Activated CD4-positive, alpha-beta T cell treated with anti-CD3 and anti-CD28 coated beads for 1 hour (primary cell): ENCODE results near the gene SMAD7.

Source experiments
- DNase-seq: peaks from one replicate; pipeline ENCODE4 v3.0.0-alpha.2; 2020

SMAD7 gene

GRCh38 chr18:48986851-48987761 lies 36.3 kb upstream of the SMAD7 start:
- DNase-seq: no peak

GRCh38 chr18:48985161-48985560 lies 34.4 kb upstream of the SMAD7 start:
- DNase-seq: no peak

DNA sequence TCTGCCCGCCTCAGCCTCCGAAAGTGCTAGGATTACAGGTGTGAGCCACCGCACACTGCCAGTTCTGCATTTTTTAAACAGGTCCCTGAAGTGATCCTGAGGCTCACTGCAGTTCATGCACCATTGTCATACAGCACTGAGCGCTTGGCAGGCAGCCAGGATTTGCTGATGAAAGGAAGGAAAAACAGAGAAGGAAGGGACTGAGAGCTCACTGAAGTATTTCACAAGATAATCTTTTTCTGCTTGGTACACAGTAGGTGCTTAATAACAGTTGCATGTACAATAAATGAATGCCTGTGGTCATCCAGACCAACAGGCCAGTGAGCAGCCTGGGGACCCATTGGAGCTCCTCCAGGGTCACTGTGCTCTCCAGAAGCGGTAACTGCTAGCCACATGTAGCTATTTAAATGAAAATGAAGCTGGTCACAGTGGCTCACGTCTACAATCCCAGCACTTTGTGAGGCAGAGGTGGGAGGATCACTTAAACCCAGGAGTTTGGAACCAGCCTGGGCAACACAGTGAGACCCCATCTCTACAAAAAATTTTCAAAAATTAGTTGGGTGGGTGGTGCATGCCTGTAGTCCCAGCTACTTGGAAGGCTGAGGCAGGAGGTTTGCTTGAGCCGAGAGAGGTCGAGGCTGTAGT lies 33.1 kb upstream of the SMAD7 start:
- DNase-seq: no peak

DNA sequence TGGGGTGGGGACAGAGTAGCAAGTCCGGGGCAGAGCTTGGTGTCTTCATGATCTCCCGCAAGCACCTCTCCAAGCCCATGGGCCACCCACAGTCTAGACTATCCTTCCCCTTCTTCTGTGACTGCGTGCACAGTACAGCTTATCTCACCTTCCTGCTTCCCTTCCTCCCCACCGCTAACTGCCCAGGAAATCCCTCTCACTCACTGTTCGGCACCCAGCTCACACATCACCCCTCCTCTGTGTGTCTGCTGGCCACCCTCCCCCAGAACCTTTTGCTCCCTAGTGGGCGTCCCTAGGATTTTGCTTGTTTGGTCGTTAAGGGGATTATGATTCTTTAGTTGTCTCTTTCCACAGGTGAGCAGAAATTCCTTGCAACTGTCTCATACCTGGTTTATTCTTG lies 31.5 kb upstream of the SMAD7 start:
- no peak for DNase-seq

DNA sequence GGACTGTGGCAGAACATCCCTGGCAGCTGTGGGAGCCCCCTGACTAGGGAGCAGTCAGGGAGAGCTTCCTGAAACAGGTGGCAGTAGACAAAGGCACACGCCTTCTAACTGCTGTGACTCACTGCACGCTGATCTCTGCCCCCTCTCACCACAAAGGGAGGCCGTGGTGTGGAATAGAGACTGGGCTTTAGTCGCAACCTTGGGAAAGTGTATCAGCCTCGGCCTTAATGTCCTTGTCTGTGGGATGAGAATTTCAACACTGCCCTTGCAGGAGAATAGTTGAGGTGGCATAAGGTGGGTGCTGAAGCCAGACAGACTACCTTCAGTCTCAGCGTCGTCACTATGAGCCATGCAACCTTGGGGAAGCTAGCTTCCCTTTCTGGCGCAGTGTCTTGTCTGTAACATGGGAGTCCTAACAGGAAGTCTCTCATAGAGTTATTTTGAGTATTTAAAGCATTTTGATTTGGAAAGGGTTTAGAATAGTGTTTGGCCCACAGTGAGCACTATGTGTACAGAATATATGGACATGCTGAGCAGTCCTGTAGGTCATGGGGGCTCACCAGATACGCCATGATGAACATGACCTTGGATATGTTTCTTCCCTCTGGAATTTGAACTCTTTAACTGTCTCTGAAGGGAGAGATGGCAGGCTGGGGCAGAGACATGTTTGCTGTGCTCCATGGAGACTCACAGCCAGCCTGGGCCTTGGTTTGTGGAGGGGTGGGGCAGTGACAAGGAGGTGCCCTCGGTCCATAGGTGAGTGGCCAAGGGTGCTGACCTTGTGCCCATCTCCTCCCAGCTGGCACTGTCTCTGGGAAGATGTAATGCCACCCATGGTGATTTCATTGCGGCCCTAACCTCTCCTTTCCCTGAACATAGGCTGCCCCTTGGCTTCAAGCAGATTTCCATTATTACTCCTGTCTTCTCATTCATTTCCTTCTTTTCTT lies 29.5 kb upstream of the SMAD7 start:
- DNase-seq: no peak

GRCh38 chr18:48977914-48978313 lies 27.1 kb upstream of the SMAD7 start:
- no peak for DNase-seq

DNA sequence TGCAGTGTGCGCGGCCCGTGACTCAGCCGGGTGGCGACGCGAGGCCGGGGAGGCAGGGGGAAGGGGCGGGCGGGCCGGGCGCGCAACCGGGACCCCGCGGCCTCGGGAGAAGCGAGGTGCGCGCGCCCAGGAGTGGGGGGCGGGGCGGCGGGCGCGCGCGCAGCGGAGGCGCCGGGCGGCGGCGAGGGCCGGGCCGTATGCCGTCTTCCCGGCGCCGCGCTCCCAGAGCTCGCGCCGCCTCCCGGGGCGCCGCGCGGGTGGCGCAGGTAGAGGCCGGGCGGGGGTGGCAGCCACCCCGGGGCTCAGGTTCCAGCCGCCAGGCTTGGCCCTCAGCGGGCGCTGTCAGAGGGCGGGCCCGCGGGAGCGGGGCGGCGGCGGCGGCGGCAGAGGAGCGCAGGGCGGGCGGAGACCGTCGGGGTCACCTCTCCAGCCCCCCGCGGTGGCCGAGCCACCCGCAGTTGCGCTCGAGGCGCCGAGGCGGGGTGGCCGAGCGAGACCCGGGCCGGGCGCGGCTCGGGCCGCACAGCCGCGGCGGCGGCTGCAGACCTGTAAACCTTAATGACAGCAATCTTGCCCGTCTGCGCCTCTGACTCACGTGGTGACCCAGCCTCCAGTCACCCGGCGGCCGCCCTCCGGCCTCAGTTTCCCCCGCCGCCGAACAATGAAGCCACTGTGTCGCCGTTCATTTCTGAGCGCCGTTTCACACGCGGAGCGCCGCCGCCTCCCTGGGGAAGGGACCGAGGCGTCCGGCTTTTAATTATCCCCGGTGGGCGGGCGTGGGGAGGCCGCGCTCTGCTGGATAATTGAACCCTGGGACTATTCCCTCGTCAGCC lies 25.3 kb upstream of the SMAD7 start:
- peak; percentile 42 for DNase-seq

DNA sequence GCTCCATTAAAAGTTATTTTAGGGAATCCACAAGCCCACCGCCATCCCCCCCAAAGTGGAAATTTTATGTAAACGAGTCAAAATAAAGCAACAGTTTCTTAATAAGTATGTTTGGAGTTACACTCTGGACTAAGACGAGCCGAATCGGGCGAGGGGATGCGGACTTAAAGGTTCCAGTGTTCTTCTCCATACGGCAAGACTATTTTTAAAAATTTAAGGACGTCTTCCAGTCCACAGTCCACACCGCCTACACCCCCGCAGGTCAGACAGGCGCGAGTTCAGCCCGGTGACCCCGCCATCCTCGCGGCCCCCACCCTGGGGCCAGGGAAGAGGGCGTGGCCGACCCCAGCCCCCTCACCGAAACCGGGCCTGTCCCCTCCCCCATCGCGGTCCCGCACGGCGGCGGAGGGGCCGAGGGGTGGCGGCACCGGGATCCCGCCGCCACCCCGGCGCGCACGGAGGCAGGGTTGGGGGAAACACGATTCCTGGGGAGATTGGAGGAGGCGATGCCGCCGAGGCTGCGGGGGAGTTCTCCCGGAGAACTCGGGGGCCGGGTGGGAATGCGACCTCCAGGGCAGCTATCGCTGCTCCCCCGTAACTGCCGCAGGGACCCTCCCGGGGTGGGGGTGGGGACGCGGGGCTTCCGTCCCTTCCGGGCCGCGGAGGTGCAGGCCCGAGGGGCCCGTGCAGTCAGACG lies 24.5 kb upstream of the SMAD7 start:
- DNase-seq: no peak

GRCh38 chr18:48974304-48975119 lies 23.7 kb upstream of the SMAD7 start:
- no peak for DNase-seq

DNA sequence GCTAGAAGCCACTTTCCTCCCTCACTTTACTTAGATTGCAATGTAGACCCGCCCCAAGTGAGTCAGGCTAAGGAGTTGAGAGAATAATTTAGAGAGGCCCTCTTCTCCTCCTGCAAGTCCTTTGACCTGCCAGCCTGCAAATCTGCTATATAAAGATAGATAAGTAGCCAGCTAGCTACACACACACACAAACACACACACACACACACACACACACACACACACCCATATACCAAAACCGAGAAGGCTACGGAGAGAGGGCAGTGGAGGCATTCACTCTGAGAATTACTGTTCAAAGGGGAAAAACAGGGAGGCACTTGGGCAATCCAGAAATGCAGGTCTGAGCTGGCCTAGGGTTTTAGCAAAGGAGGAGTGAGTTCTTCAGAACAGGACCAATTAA lies 23.0 kb upstream of the SMAD7 start:
- DNase-seq: no peak

DNA sequence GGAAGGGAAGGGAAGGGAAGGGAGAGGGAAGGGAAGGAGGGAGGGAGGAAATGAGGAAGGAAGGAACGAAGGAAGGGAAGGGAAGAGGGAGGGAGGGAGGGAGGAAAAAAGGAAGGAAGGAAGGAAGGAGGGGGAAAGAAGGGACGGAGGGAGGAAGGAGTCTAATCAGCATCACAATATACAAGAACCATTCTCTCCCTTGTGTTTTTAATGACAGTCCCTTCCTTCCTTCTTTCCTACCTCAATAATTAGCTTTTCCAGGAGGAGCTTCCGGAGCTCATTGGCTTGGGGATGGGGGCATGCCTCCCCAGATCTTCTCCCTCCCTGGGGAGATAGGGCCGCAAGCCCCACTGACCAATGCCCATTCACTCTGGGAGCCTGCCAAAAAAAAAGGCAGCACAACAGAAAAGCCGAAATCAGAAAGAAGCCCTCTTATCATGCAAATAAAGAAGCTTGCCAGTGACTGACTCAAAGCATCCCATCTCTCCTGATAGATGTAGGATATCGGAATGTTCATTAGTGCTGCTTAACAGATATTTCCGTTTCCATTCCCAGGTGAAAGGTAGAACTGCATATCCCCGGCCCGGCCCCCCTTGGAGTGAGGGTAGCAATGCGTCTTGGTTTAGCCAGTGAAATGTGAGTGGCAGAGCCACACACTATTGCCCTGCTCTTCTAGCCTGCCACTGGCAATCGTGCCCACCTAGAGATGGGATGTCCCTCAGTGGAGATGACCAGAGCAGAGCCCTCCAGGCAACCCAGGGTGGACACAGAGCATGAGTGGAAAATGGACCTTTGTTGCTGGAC lies 17.8 kb upstream of the SMAD7 start:
- DNase-seq: no peak

DNA sequence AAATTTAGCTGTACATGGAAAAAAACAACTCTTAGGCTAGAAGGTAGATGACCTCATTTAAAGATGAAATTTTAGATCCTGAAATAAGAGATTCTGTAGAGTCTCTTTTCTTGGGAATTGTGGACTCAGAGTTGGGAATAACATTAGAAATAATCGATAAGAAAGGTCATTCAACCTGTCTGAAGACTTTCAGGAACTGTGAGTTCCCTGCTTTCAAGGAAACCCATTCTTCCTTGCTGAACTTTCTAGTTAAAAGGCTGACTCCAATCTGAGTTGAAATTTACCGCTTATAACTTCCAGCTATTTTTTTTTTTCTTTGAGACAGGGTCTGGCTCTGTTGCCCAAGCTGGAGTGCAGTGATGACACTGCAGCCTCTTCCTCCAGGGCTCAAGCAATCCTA lies 16.8 kb upstream of the SMAD7 start:
- no peak for DNase-seq

- no peak for DNase-seq
Measured at GRCh38 chr18:48966523-48966922, 15.8 kb upstream of the SMAD7 start.

GRCh38 chr18:48963586-48964470 lies 13.1 kb upstream of the SMAD7 start:
- DNase-seq: no peak

DNA sequence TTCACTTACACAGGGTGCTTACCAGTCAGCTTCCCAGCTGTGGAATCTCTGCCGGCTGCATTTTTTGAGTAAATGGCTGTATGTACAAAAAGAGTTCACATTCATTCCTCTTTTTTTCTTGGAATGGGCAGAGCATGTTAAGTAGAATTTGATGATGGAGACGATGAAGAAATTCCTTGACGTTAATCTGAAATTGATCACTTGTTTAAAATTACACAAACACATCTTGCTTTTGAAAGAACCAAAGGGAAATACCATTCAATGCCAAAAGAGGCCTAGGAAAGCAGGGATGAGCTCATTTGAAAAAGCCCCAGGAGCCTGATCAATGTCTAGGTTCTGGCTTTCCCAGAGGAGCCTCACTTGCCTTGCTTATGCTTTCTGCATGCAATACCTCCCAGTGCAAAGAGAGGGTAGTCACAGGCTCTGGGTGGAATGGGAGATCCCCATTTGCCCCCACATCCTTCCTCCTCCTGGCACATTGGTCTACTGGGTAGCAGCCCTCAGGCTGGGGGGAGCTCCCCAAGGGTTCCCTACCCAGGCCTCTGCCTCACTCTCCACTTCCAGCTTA lies 12.3 kb upstream of the SMAD7 start:
- no peak for DNase-seq

DNA sequence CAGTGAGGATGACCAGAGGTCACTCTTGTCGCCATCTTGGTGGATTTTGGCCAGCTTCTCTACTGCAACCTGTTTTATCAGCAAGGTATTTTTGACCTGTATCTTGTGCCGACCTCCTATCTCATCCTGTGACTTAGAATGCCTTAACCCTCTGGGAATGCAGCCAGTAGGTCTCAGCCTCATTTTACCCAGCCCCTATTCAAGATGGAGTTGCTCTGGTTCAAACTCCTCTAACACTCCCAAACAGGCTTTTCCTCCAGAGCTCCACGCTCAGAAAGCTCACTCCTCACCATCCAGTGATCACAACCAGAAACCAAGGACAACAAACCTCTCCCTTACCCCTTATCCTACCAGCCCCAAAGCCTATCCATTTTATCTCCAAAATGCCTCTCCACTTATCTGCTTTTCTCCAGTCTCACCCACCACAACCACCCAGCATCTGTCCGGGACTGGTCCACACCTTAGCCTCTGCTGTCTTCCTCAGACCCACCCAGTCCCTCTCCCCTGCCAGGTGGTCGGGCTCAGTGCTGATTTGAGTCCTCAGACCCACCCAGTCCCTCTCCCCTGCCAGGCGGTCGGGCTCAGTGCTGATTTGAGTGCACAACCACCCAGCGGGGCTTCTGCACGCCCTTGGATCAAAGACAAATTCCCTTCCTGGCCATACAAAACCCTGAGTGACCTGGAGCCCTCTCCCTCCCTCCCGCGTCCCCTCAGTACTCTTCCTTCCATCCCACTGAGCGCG lies 11.7 kb upstream of the SMAD7 start:
- DNase-seq: no peak

- no peak for DNase-seq
Measured at GRCh38 chr18:48961547-48961946, 10.8 kb upstream of the SMAD7 start.
